HG03139 (cell line): ENCODE measurements around the gene GBX1.

Source experiments
- ATAC-seq: cut with Tn5 transposase; IDR thresholded peaks from one replicate; pipeline ENCODE4 v1.9.1; 2021; ENCODE audit not compliant: unreplicated experiment

The GBX1 gene

GRCh38 chr7:151129117-151129959, 38.2 kb downstream of the GBX1 start:
- no peak for ATAC-seq

GRCh38 chr7:151128716-151129115, 38.8 kb downstream of the GBX1 start:
- ATAC-seq, result no peak

DNA sequence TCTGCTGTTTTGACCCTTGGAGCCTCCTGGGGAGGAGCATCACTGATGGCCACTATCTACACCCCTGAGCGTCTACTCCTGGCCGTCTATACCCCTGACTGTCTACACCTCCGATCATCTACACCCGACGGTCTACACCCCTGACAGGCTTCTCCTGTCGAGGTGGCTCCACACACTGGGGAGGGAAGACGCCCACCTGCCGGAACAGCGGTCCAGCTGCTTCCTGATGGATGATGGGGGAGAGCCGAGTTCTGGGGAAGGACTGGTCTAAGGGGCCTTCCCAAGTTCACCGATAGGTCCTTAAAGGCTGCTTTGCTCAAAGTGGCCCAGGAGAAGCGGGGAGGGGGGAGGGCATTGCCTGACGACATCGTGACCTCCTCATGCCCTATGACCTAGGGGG, 39.4 kb downstream of the GBX1 start:
- no peak for ATAC-seq

- no peak for ATAC-seq
Measured at GRCh38 chr7:151126491-151127137, 40.9 kb downstream of the GBX1 start.

GRCh38 chr7:151125846-151126481, 41.5 kb downstream of the GBX1 start:
- ATAC-seq, result no peak

DNA sequence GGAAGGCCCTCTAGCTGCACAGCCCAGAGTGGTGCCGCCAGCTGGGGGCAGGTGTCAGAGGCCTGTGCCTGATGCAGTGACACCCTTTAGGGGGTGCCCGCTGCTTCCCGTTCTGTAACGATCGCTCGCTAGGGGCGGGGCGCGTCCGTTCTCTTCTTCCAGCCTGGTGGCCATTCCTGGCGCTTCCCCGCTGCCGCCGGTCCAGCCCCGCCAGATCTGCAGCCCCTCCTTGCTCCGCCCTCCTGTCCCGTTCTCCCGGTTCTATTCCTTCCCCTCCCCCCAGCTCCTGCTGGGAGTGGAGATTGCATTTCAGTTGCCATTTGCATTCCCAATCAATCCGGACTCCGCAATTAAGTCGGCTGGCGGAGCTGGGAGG, 42.0 kb downstream of the GBX1 start:
- ATAC-seq, result no peak

- ATAC-seq, result no peak
Measured at GRCh38 chr7:151124899-151125399, 42.5 kb downstream of the GBX1 start.

DNA sequence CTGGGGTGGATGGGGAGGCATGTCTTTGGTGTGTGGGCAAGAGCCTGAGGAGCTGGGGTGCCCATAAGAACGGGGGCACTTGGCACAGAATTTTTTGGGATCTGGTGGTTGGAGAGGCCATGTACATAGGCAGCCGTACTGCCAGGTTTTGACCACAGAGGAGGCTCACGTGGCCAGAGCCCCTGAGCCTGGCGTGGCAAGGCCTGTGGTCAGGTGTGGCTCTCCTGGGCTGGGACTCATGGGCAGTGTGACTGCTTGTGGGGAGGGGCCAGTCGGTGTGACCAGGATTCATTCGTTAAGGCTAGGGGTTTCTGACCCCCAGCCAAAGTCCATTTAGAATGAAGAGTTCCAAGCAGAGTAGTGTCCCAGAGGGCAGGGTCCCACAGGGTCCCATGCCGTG, 43.0 kb downstream of the GBX1 start:
- ATAC-seq, result no peak

GRCh38 chr7:151123822-151124464, 43.6 kb downstream of the GBX1 start:
- peak; percentile 84 for ATAC-seq

GRCh38 chr7:151123158-151123821, 44.2 kb downstream of the GBX1 start:
- no peak for ATAC-seq

- ATAC-seq, result no peak
Measured at GRCh38 chr7:151122796-151123157, 44.7 kb downstream of the GBX1 start.

- ATAC-seq, result no peak
Measured at GRCh38 chr7:151122276-151122675, 45.2 kb downstream of the GBX1 start.

DNA sequence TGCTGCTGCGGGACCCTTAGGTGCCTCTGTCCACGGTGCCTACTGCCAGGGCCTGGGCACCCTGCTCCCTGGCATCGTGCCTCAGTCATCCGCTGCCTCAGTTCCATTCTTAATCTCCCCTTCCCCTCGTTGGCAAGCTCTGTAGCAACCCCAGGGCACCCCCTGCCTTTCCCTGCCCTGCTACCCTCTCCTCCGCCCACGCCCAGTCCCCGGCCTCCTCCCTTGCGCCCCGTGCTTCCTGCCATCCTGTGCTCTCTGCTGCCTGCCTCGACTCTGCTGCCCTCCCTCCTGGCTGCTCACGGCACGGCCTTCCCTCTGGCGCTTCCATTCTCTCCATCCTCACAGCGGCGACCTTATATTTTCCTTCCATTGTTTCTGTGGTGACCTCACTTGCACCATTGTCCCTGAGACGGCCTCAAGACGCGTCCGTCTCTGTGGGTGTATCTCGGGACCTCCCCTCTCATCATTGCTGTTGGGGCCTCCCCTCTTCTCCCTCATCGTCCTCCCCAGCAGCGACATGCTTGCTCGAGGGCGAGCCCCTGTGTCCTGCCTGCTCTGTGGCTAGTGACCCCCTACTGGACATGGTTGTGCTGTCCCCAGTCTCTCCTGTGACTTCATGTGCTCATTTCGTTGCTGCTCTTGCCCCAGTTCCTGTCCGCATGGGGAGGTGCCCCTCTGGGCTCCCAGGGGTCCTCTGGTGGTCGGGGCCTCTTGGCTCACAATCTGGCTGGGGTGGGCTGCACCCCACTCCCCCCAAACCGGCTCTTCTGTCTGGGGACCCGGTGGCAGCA, 45.9 kb downstream of the GBX1 start:
- no peak for ATAC-seq

- ATAC-seq, result no peak
Measured at GRCh38 chr7:151120896-151121295, 46.6 kb downstream of the GBX1 start.

GRCh38 chr7:151119902-151120301, 47.6 kb downstream of the GBX1 start:
- ATAC-seq, result no peak

DNA sequence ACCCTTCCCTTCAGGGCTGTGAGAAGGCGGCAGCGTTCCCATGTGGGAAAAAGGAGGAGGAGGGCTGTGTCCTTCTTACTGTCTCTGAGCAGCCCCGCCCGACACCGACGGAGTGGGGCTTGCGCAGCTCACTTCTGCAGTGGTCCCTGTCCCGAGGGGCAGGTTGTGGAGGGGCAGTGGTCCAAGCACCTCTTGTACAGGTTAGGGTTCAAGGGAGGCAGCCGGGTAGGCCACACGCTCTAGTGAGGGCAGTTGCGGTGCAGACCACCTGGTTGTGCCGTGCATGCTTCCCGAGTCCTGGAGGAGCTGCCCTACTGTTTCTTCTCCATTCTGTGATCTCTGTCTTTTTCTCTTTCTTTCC, 48.5 kb downstream of the GBX1 start:
- ATAC-seq, result no peak

DNA sequence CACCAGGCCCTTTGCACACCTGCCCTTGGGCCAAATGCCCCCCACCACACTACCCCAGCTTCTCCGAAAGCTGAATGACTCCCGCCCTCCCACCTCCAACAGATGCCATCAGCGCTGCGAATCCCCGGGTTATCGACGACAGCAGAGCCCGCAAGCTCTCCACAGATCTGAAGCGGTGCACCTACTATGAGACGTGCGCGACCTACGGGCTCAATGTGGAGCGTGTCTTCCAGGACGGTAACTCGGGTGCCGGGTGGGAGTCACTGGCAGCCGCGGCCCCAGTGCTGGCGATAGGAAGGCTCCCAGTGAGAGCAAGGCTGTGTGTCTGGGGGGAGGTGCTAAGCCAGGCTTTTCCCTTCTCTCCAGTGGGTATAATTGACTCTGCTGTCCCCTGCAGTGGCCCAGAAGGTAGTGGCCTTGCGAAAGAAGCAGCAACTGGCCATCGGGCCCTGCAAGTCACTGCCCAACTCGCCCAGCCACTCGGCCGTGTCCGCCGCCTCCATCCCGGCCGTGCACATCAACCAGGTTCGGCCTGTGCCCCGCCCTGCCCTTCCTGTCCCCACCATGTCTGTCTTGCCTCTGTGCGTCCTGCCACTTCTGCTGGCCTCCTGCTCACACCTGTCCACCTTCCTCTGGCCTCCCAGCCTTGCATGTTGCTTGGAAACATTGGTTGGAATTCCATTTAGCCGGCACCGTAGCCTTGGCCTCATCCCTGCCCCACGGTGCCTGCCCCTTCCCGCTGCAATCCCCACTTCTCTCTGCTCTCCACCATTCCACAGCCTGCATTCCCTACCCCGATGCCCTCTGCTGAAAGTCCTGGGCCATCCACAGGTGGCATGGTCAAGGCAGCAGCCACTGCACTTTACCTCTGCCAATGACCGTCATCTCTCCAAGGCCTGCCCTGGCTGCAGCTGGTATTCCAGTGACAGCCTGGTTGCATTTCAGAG, 49.1 kb downstream of the GBX1 start:
- ATAC-seq, result no peak

- ATAC-seq, result no peak
Measured at GRCh38 chr7:151117565-151117964, 49.9 kb downstream of the GBX1 start.
